Upper lobe of left lung (tissue), 6 donors: ENCODE results near the gene PDZD8. TPM values are rescaled to one million over a fixed set of nuclear protein-coding genes. Genes with fewer than 3 reads are reported as not detected.

Experiments used
- ATAC-seq, 2 donors: fragments of 200-7000 bp; cut with Tn5 transposase; one replicate each; pipeline ENCODE4 v1.9.1; 2022; ENCODE audit warnings: mild to moderate bottlenecking in 2 of 2, moderate library complexity in 2 of 2; ENCODE audit not compliant: low FRiP score in 2 of 2
- DNase-seq, 2 donors: peaks; one replicate each; pipeline ENCODE4 v3.0.0-alpha.2; 2019 to 2020
- H3K27ac ChIP-seq, 4 donors: fragments of 200-600 bp; sonication (generic); one replicate each; pipeline ENCODE4 v1.5.1; 2016 to 2019
- H3K27me3 ChIP-seq, 4 donors: fragments of 200-600 bp; sonication (generic); one replicate each; pipeline ENCODE4 v1.5.1; 2017 to 2019
- H3K36me3 ChIP-seq, 4 donors: fragments of 200-600 bp; sonication (generic); one replicate each; pipeline ENCODE4 v1.5.1; 2016 to 2019
- H3K4me1 ChIP-seq, 4 donors: fragments of 200-600 bp; sonication (generic); one replicate each; pipeline ENCODE4 v1.5.1; 2018 to 2019
- H3K4me3 ChIP-seq, 4 donors: fragments of 200-600 bp; sonication (generic); one replicate each; pipeline ENCODE4 v1.5.1; 2017 to 2019; ENCODE audit warnings: mild to moderate bottlenecking in 2 of 4, moderate library complexity in 1 of 4
- H3K9me3 ChIP-seq, 4 donors: fragments of 200-600 bp; sonication (generic); one replicate each; pipeline ENCODE4 v1.5.1; 2018 to 2019
- EP300 ChIP-seq, 4 donors: sonication (generic); formaldehyde crosslinking; IDR thresholded peaks; one replicate each; pipeline ENCODE4 v1.5.1; 2017; ENCODE audit warnings: antibody characterized with exemption in 4 of 4, control low read depth in 2 of 4
- POLR2A ChIP-seq, 4 donors: fragments of 450-650 bp; IDR thresholded peaks; one replicate each; pipeline ENCODE4 v1.5.1; 2016 to 2017; ENCODE audit warnings: antibody characterized with exemption in 4 of 4, mild to moderate bottlenecking in 2 of 4
- POLR2AphosphoS5 ChIP-seq, 2 donors: sonication (generic); formaldehyde crosslinking; IDR thresholded peaks; one replicate each; pipeline ENCODE4 v1.5.1; 2017; ENCODE audit warnings: antibody characterized with exemption in 2 of 2
- WGBS, 2 donors: methylation state at CpG; one replicate each; pipeline ENCODE4 v1.1.5; 2017 to 2018; 5-methylcytosine and 5-hydroxymethylcytosine counted together
- total RNA-seq, 6 donors: library from RNA; depleted of rRNA in 4 of 6; stranded (reverse); fragments of >200 nt in 4 of 6; gene quantifications; one replicate each; pipeline versions ENCODE4 v1.1.0 to v1.2.1, GENCODE V29; 2016 to 2021
- TF ChIP-seq, protein P1 (sequence below), 6 experiments: fragments of 450-650 bp in 4 of 6; fragments of 200-600 bp in 2 of 6; sonication (generic) in 2 of 6; IDR thresholded peaks; one replicate each; pipeline ENCODE4 v1.5.1; 2016 to 2019; ENCODE audit warnings: antibody characterized with exemption in 6 of 6
- donor health status: DM: no; HTN: no; CAD: no; lungs with moderate emphysema.
- donor health status: DM: no; HTN: yes; CAD: no; lungs with severe emphysema.

The PDZD8 gene
- total RNA-seq, 6 donors from 2014 or later = 18.9 to 42.0 (median 34.0) TPM

GRCh38 chr10:117408436-117409384 lies 33.5 kb upstream of the PDZD8 start:
- Histone ChIP-seq H3K27ac (no peak overlapping the region), H3K4me1 (peaks cover 0 to 11% (median 8%) of the 10 kb centered on the region in 4 donors), H3K36me3 (no peaks in the 10 kb centered on the region), H3K27me3 (no peaks in the 10 kb centered on the region), H3K9me3 (no peaks in the 10 kb centered on the region), H3K4me3 (no peak overlapping the region)
- DNase-seq (no peak), ATAC-seq (no peak)
- TF ChIP-seq POLR2A (IDR thresholded peaks at IDR 0.05) (no peak), EP300 (IDR thresholded peaks at IDR 0.05) (no peak), POLR2AphosphoS5 (IDR thresholded peaks at IDR 0.05) (no peak)
- TF ChIP-seq, protein P1, sequence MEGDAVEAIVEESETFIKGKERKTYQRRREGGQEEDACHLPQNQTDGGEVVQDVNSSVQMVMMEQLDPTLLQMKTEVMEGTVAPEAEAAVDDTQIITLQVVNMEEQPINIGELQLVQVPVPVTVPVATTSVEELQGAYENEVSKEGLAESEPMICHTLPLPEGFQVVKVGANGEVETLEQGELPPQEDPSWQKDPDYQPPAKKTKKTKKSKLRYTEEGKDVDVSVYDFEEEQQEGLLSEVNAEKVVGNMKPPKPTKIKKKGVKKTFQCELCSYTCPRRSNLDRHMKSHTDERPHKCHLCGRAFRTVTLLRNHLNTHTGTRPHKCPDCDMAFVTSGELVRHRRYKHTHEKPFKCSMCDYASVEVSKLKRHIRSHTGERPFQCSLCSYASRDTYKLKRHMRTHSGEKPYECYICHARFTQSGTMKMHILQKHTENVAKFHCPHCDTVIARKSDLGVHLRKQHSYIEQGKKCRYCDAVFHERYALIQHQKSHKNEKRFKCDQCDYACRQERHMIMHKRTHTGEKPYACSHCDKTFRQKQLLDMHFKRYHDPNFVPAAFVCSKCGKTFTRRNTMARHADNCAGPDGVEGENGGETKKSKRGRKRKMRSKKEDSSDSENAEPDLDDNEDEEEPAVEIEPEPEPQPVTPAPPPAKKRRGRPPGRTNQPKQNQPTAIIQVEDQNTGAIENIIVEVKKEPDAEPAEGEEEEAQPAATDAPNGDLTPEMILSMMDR (IDR thresholded peaks at IDR 0.05) = no peak
- WGBS, 2 donors = 67 to 72% methylated on average over 5 of the region's 5 CpGs

DNA sequence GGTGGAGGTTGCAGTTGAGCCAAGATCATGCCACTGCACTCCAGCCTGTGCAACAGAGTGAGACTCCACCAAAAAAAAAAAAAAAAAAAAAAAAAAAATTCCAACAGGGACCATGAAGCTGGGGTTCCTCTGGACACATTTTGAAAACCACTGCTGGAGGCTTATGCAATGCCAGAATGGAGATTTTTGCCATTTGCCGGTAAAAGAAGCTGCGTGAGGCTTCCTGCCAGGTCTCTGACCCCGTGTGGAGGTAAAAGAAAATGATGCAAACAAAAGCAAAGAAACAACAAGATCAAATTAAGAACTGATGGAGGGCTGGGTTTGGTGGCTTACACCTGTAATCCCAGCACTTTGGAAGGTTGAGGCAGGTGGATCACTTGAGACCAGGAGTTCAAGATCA lies 30.5 kb upstream of the PDZD8 start:
- DNase-seq = no peak
- 79 to 83% methylated on average over 3 of the region's 3 CpGs for WGBS, 2 donors
- H3K27ac ChIP-seq = no peak overlapping the region

GRCh38 chr10:117400329-117400728 lies 25.1 kb upstream of the PDZD8 start:
- DNase-seq (no peak), ATAC-seq (no peak)
- Histone ChIP-seq H3K9me3 (no peaks in the 10 kb centered on the region), H3K27ac (peak overlapping the region in 1 of 4 donors; percentile 49), H3K4me1 (no peaks in the 10 kb centered on the region), H3K4me3 (no peak overlapping the region), H3K36me3 (no peaks in the 10 kb centered on the region), H3K27me3 (no peaks in the 10 kb centered on the region)
- 89 to 91% methylated on average over 3 of the region's 3 CpGs for WGBS, 2 donors
- no peak for TF ChIP-seq POLR2AphosphoS5 (IDR thresholded peaks at IDR 0.05)
- TF ChIP-seq, protein P1 (IDR thresholded peaks at IDR 0.05) = no peak
- no peak for TF ChIP-seq POLR2A (IDR thresholded peaks at IDR 0.05)
- TF ChIP-seq EP300 (IDR thresholded peaks at IDR 0.05) = no peak

More for the DNA sequence above, 30.5 kb upstream of the PDZD8 start:
- Histone ChIP-seq H3K9me3 (no peaks in the 10 kb centered on the region), H3K4me1 (peaks cover 0 to under 1% (median 0%) of the 10 kb centered on the region in 4 donors), H3K4me3 (no peak overlapping the region), H3K27me3 (no peaks in the 10 kb centered on the region), H3K36me3 (no peaks in the 10 kb centered on the region)
- no peak for ATAC-seq
- TF ChIP-seq EP300 (IDR thresholded peaks at IDR 0.05) (no peak), POLR2A (IDR thresholded peaks at IDR 0.05) (no peak), POLR2AphosphoS5 (IDR thresholded peaks at IDR 0.05) (no peak)
- TF ChIP-seq, protein P1 (IDR thresholded peaks at IDR 0.05) = no peak

- no peaks in the 10 kb centered on the region for H3K27me3 ChIP-seq
- no peaks in the 10 kb centered on the region for H3K36me3 ChIP-seq
- H3K4me1 ChIP-seq = no peaks in the 10 kb centered on the region
- WGBS, 2 donors = 78 to 80% methylated on average over 6 of the region's 6 CpGs
- DNase-seq (no peak), ATAC-seq (no peak)
- no peaks in the 10 kb centered on the region for H3K9me3 ChIP-seq
- no peak for TF ChIP-seq POLR2AphosphoS5 (IDR thresholded peaks at IDR 0.05)
- H3K27ac ChIP-seq = peak overlapping the region in 3 of 4 donors; percentile 22 to 69 (median 61)
- H3K4me3 ChIP-seq = no peak overlapping the region
These were observed 24.3 kb upstream of the PDZD8 start for GRCh38 chr10:117399341-117400196.

DNA sequence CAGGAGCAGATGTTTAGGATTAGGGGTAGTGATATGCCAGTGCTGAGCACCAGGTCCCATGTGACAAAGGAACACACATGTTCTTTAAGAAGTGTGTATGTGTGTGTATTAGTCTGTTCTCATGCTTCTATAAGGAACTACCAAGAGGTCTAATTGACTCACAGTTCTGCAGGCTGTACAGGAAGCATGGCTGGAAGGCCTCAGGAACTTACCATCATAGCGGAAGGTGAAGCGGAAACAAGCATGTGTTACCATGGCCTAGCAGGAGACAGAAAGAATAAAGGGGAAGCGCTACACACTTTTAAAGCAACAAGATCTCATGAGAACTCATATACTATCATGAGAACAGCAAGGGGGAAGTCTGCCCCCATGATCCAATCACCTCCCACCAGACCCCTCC lies 22.8 kb upstream of the PDZD8 start:
- H3K4me1 ChIP-seq = no peaks in the 10 kb centered on the region
- no peak overlapping the region for H3K4me3 ChIP-seq
- DNase-seq (peak in 1 of 2 donors; percentile 44), ATAC-seq (peak in 1 of 2 donors; percentile 43)
- TF ChIP-seq POLR2AphosphoS5 (IDR thresholded peaks at IDR 0.05) = no peak
- TF ChIP-seq, protein P1 (IDR thresholded peaks at IDR 0.05) = no peak
- TF ChIP-seq POLR2A (IDR thresholded peaks at IDR 0.05) = no peak
- TF ChIP-seq EP300 (IDR thresholded peaks at IDR 0.05) = no peak
- no peaks in the 10 kb centered on the region for H3K27me3 ChIP-seq
- H3K27ac ChIP-seq = peak overlapping the region; percentile 2 to 69 (median 46)
- 74 to 98% methylated on average over 3 of the region's 3 CpGs for WGBS, 2 donors
- no peaks in the 10 kb centered on the region for H3K9me3 ChIP-seq
- H3K36me3 ChIP-seq = no peaks in the 10 kb centered on the region
